GM18907 (cell line): ENCODE measurements around the gene ARHGEF11.

ENCODE experiments used
- ATAC-seq: cut with Tn5 transposase; IDR thresholded peaks from one replicate; pipeline ENCODE4 v1.9.1; 2021; ENCODE audit warnings: mild to moderate bottlenecking, moderate library complexity; ENCODE audit not compliant: unreplicated experiment

Gene ARHGEF11

DNA sequence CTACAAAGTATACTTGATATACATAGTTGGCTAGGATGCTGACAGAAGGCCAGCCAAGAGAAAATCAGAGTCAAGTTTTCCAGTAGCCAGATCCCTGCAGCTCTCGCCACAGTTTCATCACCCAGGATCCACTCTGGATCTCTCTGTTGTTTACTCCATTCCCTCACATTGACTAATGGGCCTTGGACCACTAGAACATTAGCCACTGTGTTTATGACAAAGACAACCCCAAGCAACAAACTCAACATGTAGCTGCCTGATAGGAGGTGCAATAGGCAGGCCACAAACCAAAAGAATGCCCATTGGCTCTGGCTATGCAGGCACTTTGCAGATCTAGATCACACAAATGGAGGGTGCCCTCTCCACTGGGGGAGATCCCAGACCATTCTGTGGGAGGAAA is 44.2 kb downstream of the ARHGEF11 start:
- no peak for ATAC-seq

DNA sequence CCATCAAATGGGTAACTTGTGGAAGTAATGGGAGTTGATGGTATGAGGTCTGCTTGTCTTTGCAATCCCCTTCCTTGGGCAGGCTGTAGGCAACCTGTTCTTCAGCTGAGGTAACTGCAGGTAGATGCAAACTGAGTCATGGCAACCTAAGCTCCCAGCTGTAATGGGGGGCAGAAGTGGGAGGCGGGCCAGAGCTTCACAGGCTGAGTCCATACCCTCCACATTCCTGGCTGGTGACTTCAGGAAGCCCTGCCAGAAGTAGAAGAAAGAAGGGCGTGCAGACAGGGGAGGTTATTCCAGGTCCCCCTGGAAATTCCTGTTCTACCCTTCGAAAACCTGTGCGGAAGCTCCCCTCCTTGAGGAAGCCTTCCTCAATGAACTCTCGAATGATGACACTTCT is 44.9 kb downstream of the ARHGEF11 start:
- no peak for ATAC-seq

DNA sequence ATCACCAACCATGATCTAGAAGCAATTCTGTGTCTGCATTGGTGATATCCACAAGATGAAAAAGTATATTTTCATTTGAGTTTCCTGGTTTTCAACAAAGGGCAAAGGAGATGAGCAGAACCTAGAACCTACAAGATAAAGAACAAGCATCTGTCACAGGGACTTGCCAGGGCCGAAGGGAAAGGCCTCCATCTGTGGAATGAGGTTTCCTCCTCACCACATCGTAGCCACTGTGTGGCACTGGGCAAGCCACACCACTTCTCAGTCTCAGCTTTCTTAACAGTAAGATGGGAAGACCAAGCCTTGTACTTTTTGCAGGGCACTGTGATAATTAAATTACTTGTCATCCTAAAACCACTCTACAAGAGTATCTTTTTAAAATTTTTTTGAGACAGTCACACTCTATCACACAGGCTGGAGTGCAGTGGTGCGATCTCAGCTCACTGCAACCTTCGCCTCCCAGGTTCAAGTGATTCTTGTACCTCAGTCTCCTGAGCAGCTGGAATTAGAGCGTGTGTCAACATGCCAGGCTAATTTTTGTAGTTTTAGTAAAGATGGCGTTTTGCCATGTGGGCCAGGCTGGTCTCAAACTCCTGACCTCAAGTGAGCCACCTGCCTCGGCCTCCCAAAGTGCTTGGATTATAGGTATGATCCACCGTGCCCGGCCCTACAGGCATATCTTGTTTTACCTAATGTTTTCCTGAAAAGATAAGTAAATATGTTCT is 45.8 kb downstream of the ARHGEF11 start:
- no peak for ATAC-seq

DNA sequence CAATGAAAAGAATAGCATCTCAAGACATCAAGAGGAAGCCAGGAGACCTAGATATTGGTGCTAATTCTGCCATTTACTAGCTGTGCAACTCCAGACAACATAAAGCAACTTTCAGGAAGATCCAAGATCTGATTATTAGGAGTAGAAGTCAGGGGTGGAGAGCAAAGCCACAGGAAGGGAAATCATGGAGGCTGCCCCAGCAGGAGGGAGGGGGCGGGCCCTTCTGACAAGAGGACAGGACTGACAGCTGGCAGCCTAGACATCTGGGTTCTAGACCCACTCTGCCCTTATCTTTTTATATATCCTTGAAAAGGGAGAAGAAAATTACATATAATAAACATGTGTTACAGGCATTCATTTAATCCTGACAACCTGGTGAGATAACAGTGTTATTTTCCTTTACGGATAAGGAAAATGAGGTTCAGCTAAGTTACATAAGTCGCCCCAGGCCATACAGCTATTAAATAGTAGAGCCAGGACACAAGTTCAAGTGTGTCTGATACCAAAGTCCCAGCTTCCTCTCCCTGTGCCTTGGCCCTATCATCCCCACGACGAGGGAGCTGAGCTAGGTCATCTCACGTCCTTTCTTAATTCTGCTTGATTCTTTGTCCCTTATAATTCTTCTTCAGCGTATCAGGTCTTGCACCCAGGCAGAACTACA is 46.6 kb downstream of the ARHGEF11 start:
- ATAC-seq: no peak

DNA sequence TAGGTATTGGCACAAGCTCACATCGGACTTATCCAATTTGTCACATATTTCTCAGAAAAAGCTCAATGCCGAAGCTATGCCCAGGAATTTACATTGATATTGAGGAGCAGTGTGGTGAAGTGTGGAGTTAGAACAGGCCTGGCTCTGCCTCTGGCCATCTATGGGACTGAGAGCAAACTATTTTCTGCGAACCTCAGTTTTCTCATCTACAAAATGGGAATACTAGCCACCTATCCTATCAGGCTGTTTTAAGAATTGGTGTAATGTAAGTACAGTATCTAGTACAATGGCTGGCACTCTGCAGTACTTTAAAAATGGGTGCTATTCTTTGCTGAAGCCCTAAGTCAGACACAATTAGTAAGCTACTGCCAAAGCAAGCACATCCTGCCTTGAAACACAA is 47.2 kb downstream of the ARHGEF11 start:
- ATAC-seq: no peak

DNA sequence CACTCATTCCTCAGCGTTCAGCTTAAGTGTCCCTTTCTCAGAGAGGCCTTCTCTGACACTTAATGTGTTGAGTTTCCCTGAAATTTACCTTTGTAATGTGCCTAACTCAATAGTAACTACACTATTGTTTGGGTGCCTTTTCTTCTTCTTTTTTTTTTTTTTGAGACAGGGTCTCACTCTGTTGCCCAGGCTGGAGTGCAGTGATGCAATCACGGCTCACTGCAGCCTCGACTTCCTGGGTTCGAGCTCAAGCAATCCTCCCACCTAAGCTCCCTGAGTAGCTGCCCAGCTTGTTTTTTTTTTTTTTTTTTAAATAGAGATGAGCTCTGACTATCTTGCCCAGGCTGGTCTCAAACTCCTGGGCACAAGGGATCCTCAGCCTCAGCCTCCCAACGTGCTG is 50.1 kb downstream of the ARHGEF11 start:
- ATAC-seq: no peak

DNA sequence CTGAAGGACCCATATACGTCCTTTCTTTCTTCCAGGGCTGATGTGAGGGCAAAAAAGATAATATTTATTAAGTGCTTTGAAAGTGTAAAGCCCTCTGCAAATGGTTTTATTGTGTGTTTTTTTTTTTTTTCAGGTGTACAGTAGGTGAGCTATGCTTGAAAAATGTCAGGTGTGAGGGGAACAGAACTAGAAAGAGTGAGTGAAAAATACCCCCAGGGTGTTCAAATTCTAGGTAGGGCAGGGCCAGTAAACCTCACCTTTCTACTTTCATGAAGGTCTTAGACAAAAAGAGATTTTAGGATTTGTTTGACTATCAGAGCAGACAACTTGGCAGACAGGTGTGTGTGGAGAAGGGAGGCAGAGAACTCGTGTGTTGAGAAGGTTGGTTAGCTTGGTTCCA is 51.3 kb downstream of the ARHGEF11 start:
- no peak for ATAC-seq

DNA sequence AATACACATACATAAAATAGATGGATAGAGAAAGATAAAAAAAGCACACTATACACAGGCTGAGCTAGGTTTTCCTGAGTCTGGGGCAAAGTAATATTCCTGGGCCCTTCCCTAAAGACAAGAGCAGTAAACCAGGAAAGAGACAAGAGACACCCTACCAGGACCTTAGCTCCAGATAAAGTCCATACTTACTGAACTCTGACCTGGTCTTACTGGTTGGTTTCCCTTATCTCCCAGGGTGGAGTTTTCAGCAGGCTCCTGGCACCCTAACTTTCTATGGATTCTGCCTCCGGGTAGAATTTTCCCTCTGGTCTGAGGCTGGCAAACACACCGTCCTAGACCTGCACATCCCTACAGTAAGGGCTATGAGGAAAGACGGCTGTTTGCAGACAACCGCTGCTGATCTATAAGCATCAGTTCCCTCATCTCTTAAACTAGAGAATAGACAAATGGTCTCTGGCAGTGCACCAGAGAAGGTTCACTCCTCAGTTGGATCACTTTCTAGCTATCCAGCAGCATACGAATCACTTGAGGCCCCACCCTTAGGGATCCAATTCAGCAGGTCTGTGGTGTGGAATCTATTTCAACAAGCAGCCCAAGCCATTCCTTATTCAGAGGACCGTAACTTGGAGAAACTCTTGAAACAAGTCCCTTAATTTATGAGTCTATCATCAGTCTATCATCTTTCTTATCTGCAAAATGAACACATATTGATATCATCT is 52.0 kb downstream of the ARHGEF11 start:
- ATAC-seq: no peak

DNA sequence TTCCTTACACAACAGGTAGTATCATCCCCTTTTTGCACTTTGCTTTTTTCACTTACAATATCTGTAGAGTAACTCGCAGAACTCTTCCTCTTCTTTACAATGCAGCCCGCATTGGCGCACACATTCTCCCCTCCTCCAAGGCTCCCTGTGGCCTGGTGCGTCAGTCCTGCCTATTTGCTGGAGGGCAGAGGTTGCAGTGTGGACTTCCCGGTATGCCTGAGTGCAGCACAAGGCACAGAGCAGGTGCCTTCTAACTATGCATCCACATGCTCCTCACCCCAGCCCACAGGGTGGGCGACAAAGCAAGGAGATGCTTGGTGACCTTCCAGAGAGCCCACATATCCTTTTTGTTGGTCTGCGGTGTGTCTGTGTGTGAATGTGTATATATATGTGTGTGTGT is 53.3 kb downstream of the ARHGEF11 start:
- no peak for ATAC-seq

DNA sequence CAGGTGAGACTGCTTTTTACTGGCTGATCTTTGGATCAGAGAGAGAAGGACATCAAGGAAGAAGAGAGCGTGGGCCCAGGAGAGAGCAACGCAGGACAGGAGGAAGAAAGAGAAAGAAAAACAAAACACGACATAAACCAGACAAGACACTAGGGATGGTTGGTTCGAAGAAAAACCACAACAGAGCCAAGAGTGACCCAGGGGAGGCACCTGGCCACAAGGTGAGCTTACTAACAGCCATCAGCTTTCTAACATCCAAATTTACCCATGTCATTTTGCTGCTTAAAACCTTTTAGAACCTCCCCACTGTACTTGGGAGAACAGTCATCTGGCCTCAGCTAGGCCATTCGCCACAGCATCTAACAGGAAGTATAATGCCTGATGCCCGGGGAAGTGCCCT is 57.8 kb downstream of the ARHGEF11 start:
- ATAC-seq: no peak

DNA sequence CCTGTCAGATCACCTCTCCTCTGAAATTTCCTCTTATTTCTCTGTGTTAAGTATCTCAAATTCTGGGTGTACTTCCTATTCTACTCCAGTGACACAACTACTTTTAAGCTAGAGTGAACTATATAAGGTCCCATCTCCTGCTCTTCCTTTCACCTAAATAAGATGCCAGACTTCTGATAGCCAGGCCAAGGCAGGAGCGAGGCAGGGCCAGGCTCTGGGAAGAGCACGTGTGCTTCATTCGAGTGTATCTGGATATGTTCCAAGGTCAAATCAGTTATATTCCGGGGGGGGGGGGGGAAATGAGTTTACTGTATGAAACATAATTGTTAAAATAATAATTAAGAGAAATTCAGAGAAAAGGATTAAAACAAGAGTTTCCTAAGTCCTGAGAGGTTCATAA is 65.0 kb downstream of the ARHGEF11 start:
- ATAC-seq: no peak

DNA sequence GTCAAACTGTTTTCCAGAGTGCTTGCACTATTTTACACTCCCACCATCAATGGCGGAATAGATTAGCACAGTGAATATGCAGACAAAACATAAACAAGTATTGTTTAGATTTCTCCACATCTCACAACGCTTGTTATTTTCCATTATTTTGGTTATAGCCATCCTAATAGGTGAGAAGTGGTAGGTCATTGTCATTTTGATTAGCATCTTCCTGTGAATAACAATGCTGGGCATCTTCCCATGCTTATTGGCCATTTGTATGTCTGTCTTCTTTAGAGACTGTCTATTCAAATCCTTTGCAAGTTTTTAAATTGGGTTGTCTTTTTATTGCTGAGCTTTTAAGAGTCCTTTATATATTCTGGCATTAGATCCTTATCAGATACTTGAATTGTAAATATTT is 70.5 kb downstream of the ARHGEF11 start:
- ATAC-seq: no peak

DNA sequence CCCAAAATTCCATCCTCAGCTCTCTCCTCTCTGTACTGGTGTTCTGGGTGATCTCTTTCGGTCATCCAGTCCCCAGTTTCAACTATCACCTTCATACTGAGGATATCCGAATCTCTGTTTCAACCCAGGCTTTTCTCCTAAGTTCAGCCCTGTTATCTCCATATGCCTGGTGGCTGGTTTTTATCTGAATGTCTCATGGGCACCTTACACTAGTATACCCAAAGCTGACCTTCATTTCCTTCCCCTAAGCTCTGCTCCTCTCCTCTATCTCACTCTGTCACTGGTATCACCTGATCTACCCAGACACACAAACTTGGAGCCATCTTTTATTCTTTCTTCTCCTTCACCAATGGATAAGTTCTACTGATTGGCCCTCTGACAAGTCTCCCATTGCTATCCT is 72.1 kb downstream of the ARHGEF11 start:
- no peak for ATAC-seq

DNA sequence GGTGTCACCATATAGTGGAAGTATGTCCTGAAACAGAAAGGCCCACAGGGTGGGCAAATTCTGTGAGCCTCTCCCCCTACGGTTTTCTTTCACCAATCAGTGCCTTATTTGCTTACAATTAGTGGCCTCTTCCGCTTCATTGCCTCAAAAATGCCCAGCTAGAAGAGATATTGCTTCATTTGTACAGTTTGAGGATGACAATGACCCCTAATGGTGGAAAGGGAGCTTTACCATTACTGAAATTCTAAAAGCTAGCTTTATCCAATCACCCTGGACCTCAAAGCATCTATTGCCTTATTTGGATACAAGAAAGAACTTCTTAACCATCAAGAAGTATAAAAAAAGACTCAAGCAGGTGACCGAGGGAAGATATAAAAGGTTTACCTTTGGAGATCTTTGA is 75.5 kb downstream of the ARHGEF11 start:
- ATAC-seq: no peak

DNA sequence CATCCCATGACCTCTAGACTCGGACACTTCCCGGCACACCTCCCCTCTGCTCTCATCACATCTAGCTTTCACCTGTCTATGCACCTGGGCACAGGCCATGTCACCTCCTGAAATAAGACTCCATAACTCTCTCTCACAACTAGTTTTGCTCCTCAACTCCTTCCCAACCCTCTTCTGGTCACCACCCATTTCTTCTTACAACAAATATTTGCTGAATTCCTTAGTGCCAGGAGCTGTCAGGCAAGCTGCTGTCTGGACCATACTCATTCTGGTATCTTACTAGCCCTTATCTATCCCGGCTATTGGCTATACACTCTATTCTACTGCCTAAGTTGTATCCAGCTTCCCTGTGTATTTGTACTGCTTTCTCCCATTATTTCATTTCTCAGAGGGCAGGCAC is 76.0 kb downstream of the ARHGEF11 start:
- no peak for ATAC-seq

DNA sequence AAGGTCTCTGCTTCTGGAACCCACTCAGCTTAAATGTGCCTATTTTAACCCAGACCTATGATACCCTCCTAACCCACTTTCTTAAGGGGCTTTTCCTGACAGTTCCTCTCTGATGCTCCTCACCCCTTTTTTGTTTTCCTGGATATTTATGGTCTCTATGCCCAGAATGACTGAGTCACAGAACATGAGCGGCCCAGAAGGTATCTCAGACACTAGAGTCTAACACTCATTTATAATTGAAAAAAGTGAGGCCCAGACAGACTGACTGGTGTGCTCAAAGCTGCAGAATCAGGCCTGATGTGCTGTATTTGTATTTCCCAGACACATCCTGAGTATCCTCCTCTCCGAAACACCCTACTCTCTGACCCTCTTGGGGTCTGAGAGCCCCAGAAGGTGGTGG is 81.1 kb downstream of the ARHGEF11 start:
- ATAC-seq: no peak

DNA sequence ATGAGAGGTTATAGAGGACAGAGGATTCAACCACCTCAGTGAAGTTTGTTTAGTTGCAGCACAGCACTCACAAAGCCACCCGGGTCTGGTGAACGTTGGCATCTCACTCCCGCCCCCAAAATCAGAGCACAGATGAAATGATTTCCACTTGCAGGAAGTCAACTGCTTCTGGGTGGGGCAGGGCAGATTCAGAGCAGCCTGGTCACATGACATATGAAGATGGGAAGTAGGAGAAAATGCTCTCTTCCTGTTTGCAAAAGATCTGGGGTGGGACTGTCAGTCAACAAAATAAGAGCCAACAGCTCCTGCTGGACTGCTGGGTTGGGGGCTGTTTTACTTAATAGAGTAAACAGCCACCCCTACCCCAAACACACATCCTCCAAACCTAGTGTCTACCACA is 81.9 kb downstream of the ARHGEF11 start:
- no peak for ATAC-seq

DNA sequence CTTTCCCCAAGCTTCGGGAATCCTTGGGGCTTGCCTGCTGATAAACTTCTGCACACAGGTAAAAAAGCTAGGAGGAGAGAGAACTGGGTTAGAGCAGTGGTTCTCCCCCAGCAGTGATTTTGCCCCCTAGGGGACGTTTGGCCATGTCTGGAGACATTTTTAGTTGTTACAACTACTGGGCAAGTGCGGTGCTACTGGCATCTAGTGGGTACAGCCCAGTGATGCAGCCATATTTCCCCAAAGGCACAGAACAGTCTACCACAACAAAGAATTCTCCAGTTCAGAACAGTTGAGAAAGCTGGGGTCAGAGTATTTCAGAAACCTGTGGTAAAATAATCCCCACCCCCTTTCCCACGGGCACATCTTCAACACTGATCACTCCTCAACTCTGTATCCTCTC is 83.8 kb downstream of the ARHGEF11 start:
- no peak for ATAC-seq

DNA sequence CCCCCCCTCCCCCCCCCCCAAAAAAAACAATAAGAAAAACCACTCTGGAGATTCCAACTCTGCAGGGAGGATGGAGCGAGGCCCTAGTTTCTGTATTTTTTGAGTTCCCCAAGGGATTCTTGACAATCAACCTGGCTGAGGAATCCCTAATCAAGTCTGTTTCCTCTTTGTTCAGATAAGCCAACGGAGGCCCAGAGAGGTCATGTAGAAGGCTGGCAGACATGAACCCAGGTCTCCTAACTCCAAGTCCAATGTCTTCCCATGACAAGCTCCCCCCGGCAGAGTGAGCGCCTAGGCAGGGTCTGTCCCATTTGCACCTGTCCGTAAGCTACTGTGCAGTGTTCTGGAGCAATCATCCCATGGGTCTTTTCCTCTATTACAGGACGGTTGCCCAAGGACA is 85.6 kb downstream of the ARHGEF11 start:
- ATAC-seq: no peak

DNA sequence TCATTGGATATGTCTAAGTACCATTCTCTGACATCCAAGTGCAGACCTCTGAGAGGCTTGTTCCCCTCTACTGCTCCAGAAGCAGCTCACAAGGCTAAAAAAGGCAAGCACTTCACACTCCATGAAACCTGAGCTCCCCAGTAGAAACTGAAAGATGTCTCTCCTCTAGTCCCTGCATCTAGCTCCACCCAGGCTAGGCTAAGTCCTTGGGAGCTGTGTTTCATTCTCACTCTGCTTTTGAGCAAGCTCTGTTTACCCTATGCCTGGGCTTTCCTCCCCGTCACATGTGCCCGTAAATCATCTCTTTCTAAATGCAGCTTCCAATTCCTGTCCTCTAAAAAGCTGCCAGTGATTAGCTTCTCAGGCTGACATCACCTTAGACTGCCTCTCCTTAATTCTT is 86.1 kb downstream of the ARHGEF11 start:
- no peak for ATAC-seq

DNA sequence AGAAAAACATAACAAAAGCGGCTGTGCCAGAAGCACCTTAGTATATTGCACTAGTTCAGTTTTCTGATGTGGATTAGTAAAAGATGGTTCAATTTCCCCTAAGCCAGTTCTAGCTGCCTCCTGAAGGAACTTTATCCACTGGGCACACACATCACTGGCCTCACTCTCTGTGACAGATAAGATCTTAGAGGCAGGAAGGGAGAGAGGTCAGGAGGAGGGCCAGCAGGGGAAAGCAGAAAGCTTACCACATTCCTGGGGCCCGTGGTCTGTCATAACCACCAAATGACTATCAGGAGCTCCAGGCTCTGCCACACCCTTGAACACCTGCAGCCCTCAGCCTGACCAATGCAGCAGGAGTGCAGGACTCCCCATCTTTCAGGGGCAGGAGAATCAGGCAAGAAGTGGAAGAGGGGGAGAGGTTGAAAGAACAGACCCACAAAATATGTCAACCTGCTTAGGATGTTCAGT is 87.3 kb downstream of the ARHGEF11 start:
- ATAC-seq: no peak

DNA sequence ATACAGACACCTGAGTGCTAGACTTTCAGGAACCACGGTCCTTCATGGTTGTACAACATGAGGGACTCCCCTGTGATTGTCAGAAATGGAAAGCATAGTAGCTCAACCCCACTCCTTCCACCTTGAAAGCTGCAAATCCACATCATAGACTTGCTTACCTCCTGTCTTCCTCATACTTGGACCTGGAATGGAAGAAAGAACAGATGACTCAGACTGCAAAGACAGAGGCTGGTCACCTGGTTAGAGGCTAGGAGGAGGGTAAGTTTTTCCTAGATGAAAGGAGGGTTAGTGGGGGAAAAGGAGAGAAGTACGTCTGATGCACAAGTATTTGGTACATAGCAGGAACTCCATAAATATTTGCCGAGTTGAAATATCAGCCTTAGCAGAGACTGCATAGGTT is 87.9 kb downstream of the ARHGEF11 start:
- no peak for ATAC-seq
